ENCODE results near the gene MOCOS. TPM values are rescaled to one million over a fixed set of nuclear protein-coding genes. Genes with fewer than 3 reads are reported as not detected.

The MOCOS gene
- total RNA-seq, 1 donor from 2014 or later: 1.9 TPM

DNA sequence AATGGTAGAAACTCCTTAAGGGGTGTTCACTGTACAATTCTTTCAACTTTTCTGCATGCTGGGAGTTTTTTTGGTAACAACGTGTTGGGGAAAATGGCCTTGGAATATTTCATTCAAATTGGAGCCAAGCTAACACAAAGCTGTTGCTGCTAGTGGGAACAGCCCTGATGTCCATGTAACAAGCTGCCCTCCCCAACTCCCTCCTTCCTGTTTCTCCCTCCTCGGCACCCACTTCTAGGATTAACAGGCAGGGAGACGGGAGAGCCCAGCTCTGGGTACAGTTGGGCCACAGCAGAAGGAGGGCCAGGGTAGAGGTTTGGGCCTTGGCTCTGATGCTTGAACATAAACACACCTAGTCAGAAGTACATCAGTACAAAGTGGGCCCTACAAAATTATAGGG, 9.4 kb upstream of the MOCOS start:
- no peak overlapping the region for H3K27ac Mint-ChIP-seq (ENCODE audit: unreplicated experiment)
- DNase-seq (ENCODE audit: low read depth): no peak
- peaks cover under 1% of the 10 kb centered on the region for H3K27me3 Mint-ChIP-seq (ENCODE audit: low read depth, unreplicated experiment)
- H3K36me3 Mint-ChIP-seq (ENCODE audit: low read depth, unreplicated experiment): peaks cover 6% of the 10 kb centered on the region
- Histone ChIP-seq H3K27me3 (ENCODE audit: insufficient read depth, low read length) (no peaks in the 10 kb centered on the region), H3K36me3 (ENCODE audit: insufficient read depth, low read length) (peaks cover 25% of the 10 kb centered on the region), H4K20me1 (ENCODE audit: insufficient read depth, low read length) (peaks cover 5% of the 10 kb centered on the region), H3K4me1 (ENCODE audit: insufficient read depth, low read length) (peaks cover 14% of the 10 kb centered on the region), H3K9me3 (ENCODE audit: insufficient read depth, low read depth, low read length) (no peaks in the 10 kb centered on the region), H3K79me2 (ENCODE audit: insufficient read depth, low read length) (no peaks in the 10 kb centered on the region), H3K9ac (ENCODE audit: low read length) (no peak overlapping the region), H3K4me2 (ENCODE audit: low read length) (no peak overlapping the region), H3K27ac (ENCODE audit: low read depth, low read length) (no peak overlapping the region), H3K4me3 (ENCODE audit: insufficient read depth, low read depth, low read length) (no peak overlapping the region), H2AFZ (ENCODE audit: low read depth, low read length) (no peak overlapping the region)
- FAIRE-seq: no peak
- TF ChIP-seq CTCF (IDR thresholded peaks at IDR 0.05; ENCODE audit: insufficient read depth, low read depth, low read length): no peak
- H3K4me3 Mint-ChIP-seq (ENCODE audit: unreplicated experiment): no peak overlapping the region
- no peaks in the 10 kb centered on the region for H3K4me1 Mint-ChIP-seq (ENCODE audit: low read depth, unreplicated experiment)
- no peaks in the 10 kb centered on the region for H3K9me3 Mint-ChIP-seq (ENCODE audit: unreplicated experiment)

DNA sequence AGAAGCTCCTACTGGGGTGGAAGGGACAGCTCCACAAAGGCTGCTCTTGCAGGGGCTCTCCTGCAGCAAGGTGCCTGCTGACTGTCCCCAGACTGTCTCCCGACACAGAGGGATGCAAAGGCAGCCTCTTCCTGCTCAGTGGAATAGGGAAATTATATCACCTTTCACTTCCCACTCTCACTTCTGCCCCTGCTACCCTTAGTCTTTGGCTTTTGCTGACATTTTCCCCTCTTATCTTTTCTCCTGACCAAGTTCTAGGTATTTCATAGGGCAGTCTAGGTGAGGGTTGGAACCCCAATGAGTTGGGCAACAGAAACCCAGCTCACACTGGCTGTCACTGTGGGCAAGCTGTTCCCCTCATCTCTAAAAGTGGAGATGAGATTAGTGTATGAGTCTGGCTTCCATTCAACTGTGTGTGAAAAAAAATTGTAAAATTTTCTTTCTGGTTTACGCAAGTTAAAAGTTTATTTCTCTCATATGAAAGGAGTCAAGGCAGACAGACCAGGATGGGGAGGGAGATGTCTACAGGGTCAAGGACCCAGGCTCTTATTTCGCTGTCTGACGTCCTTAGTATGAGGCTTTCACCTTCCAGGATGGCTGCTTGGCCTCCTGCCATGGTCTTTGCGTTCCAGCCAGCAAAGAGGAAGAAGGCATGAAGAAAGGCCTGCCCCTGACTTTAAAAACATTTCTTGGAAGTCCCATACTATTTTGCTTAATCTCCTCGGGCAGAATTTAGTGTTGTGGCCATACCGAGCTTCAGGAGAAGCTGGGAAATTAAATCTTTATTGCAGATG, 7.5 kb upstream of the MOCOS start:
- peaks cover 18% of the 10 kb centered on the region for H3K36me3 ChIP-seq (ENCODE audit: insufficient read depth, low read length)
- H3K27me3 ChIP-seq (ENCODE audit: insufficient read depth, low read length): no peaks in the 10 kb centered on the region
- peaks cover 6% of the 10 kb centered on the region for H3K36me3 Mint-ChIP-seq (ENCODE audit: low read depth, unreplicated experiment)
- H3K9me3 ChIP-seq (ENCODE audit: insufficient read depth, low read depth, low read length): no peaks in the 10 kb centered on the region
- H3K4me3 Mint-ChIP-seq (ENCODE audit: unreplicated experiment): no peak overlapping the region
- H3K27me3 Mint-ChIP-seq (ENCODE audit: low read depth, unreplicated experiment): peaks cover 19% of the 10 kb centered on the region
- H3K9ac ChIP-seq (ENCODE audit: low read length): peak overlapping the region; percentile 15
- H3K27ac Mint-ChIP-seq (ENCODE audit: unreplicated experiment): peak overlapping the region; percentile 58
- H2AFZ ChIP-seq (ENCODE audit: low read depth, low read length): no peak overlapping the region
- H3K4me1 Mint-ChIP-seq (ENCODE audit: low read depth, unreplicated experiment): no peaks in the 10 kb centered on the region
- TF ChIP-seq CTCF (IDR thresholded peaks at IDR 0.05; ENCODE audit: insufficient read depth, low read depth, low read length) (no peak), EZH2 (IDR thresholded peaks at IDR 0.05; ENCODE audit: insufficient read depth, low read length) (no peak)
- H3K4me1 ChIP-seq (ENCODE audit: insufficient read depth, low read length): peaks cover 14% of the 10 kb centered on the region
- H3K79me2 ChIP-seq (ENCODE audit: insufficient read depth, low read length): no peaks in the 10 kb centered on the region
- H3K4me3 ChIP-seq (ENCODE audit: insufficient read depth, low read depth, low read length): no peak overlapping the region
- FAIRE-seq: no peak
- H3K9me3 Mint-ChIP-seq (ENCODE audit: unreplicated experiment): no peaks in the 10 kb centered on the region
- H3K27ac ChIP-seq (ENCODE audit: low read depth, low read length): peak overlapping the region; percentile 15
- peak; percentile 85 for DNase-seq (ENCODE audit: low read depth)
- H3K4me2 ChIP-seq (ENCODE audit: low read length): no peak overlapping the region
- H4K20me1 ChIP-seq (ENCODE audit: insufficient read depth, low read length): no peaks in the 10 kb centered on the region

- no peak overlapping the region for H3K27ac ChIP-seq (ENCODE audit: low read depth, low read length)
- DNase-seq (ENCODE audit: low read depth) (no peak), FAIRE-seq (no peak)
- Mint-ChIP-seq H3K4me3 (ENCODE audit: unreplicated experiment) (no peak overlapping the region), H3K27me3 (ENCODE audit: low read depth, unreplicated experiment) (peaks cover 34% of the 10 kb centered on the region), H3K4me1 (ENCODE audit: low read depth, unreplicated experiment) (no peaks in the 10 kb centered on the region), H3K36me3 (ENCODE audit: low read depth, unreplicated experiment) (peaks cover 2% of the 10 kb centered on the region), H3K9me3 (ENCODE audit: unreplicated experiment) (no peaks in the 10 kb centered on the region), H3K27ac (ENCODE audit: unreplicated experiment) (no peak overlapping the region)
- H3K4me1 ChIP-seq (ENCODE audit: insufficient read depth, low read length): peaks cover 11% of the 10 kb centered on the region
- TF ChIP-seq CTCF (IDR thresholded peaks at IDR 0.05; ENCODE audit: insufficient read depth, low read depth, low read length) (no peak), EZH2 (IDR thresholded peaks at IDR 0.05; ENCODE audit: insufficient read depth, low read length) (no peak)
- H3K9ac ChIP-seq (ENCODE audit: low read length): no peak overlapping the region
- no peak overlapping the region for H3K4me2 ChIP-seq (ENCODE audit: low read length)
- H3K27me3 ChIP-seq (ENCODE audit: insufficient read depth, low read length): no peaks in the 10 kb centered on the region
- H3K36me3 ChIP-seq (ENCODE audit: insufficient read depth, low read length): peaks cover 5% of the 10 kb centered on the region
- no peaks in the 10 kb centered on the region for H3K79me2 ChIP-seq (ENCODE audit: insufficient read depth, low read length)
- no peaks in the 10 kb centered on the region for H3K9me3 ChIP-seq (ENCODE audit: insufficient read depth, low read depth, low read length)
- no peak overlapping the region for H2AFZ ChIP-seq (ENCODE audit: low read depth, low read length)
- H4K20me1 ChIP-seq (ENCODE audit: insufficient read depth, low read length): no peaks in the 10 kb centered on the region
- H3K4me3 ChIP-seq (ENCODE audit: insufficient read depth, low read depth, low read length): no peak overlapping the region
Measured at GRCh38 chr18:36181441-36181840, 5.9 kb upstream of the MOCOS start.
